ENCODE measurements around the gene CDK14. TPM values are rescaled to one million over a fixed set of nuclear protein-coding genes. Genes with fewer than 3 reads are reported as not detected.

CDK14 gene
- total RNA-seq, 4 donors from 2014 or later: 22.2 to 36.3 (median 28.6) TPM

- no peak overlapping the region for H3K27ac ChIP-seq
- H3K4me1 ChIP-seq: peaks cover 0 to 2% (median 0%) of the 10 kb centered on the region in 4 donors
- TF ChIP-seq POLR2A (IDR thresholded peaks at IDR 0.05) (no peak), EP300 (IDR thresholded peaks at IDR 0.05) (no peak), CTCF (IDR thresholded peaks at IDR 0.05) (no peak)
- no peak for DNase-seq (ENCODE audit: low spot score in 2 of 2)
- no peak overlapping the region for H3K4me3 ChIP-seq
- no peaks in the 10 kb centered on the region for H3K36me3 ChIP-seq
- no peaks in the 10 kb centered on the region for H3K27me3 ChIP-seq
- no peaks in the 10 kb centered on the region for H3K9me3 ChIP-seq
Measured at GRCh38 chr7:91194841-91195240, 598.7 kb downstream of the CDK14 start.

- TF ChIP-seq EP300 (IDR thresholded peaks at IDR 0.05) (no peak), CTCF (IDR thresholded peaks at IDR 0.05) (no peak), POLR2A (IDR thresholded peaks at IDR 0.05) (no peak)
- WGBS, 2 donors: 72 to 81% methylated on average over 2 of the region's 2 CpGs
Measured at GRCh38 chr7:91196058-91196457, 599.9 kb downstream of the CDK14 start.

GRCh38 chr7:91198371-91198770 is 602.2 kb downstream of the CDK14 start:
- Histone ChIP-seq H3K9me3 (no peaks in the 10 kb centered on the region), H3K4me3 (no peak overlapping the region), H3K27ac (no peak overlapping the region), H3K36me3 (no peaks in the 10 kb centered on the region), H3K27me3 (no peaks in the 10 kb centered on the region), H3K4me1 (peaks cover 0 to 2% (median 0%) of the 10 kb centered on the region in 4 donors)
- WGBS, 2 donors: 67 to 70% methylated on average over 3 of the region's 3 CpGs
- no peak for TF ChIP-seq CTCF (IDR thresholded peaks at IDR 0.05)
- no peak for TF ChIP-seq EP300 (IDR thresholded peaks at IDR 0.05)
- TF ChIP-seq POLR2A (IDR thresholded peaks at IDR 0.05): no peak
- DNase-seq (ENCODE audit: low spot score in 2 of 2): no peak

More at GRCh38 chr7:91196058-91196457, 599.9 kb downstream of the CDK14 start:
- Histone ChIP-seq H3K4me1 (peaks cover 0 to 2% (median 0%) of the 10 kb centered on the region in 4 donors), H3K9me3 (no peaks in the 10 kb centered on the region), H3K4me3 (no peak overlapping the region), H3K27ac (no peak overlapping the region), H3K27me3 (no peaks in the 10 kb centered on the region), H3K36me3 (no peaks in the 10 kb centered on the region)
- no peak for DNase-seq (ENCODE audit: low spot score in 2 of 2)

- H3K27me3 ChIP-seq: no peaks in the 10 kb centered on the region
- peaks cover 0 to 2% (median 0%) of the 10 kb centered on the region in 4 donors for H3K4me1 ChIP-seq
- DNase-seq (ENCODE audit: low spot score in 2 of 2): no peak
- H3K36me3 ChIP-seq: no peaks in the 10 kb centered on the region
- no peak overlapping the region for H3K27ac ChIP-seq
- no peak overlapping the region for H3K4me3 ChIP-seq
- H3K9me3 ChIP-seq: no peaks in the 10 kb centered on the region
- TF ChIP-seq EP300 (IDR thresholded peaks at IDR 0.05) (no peak), POLR2A (IDR thresholded peaks at IDR 0.05) (no peak), CTCF (IDR thresholded peaks at IDR 0.05) (no peak)
Measured at GRCh38 chr7:91199601-91200000, 603.5 kb downstream of the CDK14 start.

- Histone ChIP-seq H3K4me3 (no peak overlapping the region), H3K9me3 (no peaks in the 10 kb centered on the region), H3K4me1 (no peaks in the 10 kb centered on the region), H3K36me3 (no peaks in the 10 kb centered on the region), H3K27me3 (no peaks in the 10 kb centered on the region), H3K27ac (no peak overlapping the region)
- WGBS, 2 donors: 63 to 67% methylated on average over 9 of the region's 9 CpGs
- no peak for DNase-seq (ENCODE audit: low spot score in 2 of 2)
- no peak for TF ChIP-seq EP300 (IDR thresholded peaks at IDR 0.05)
- no peak for TF ChIP-seq POLR2A (IDR thresholded peaks at IDR 0.05)
- no peak for TF ChIP-seq CTCF (IDR thresholded peaks at IDR 0.05)
Measured at GRCh38 chr7:91201442-91202113, 605.5 kb downstream of the CDK14 start.
